NB4 (cell line): ENCODE data around the gene GTF2A1L.

Experiments
- DNase-seq: peaks from one replicate; pipeline ENCODE4 v3.0.0; 2010; ENCODE audit warnings: low read depth
- H3K4me3 ChIP-seq: one replicate; pipeline ENCODE4 v1.5.1; 2011; ENCODE audit warnings: mild to moderate bottlenecking, low read depth, low read length, moderate library complexity
- MYC ChIP-seq: IDR thresholded peaks from 2 replicates; pipeline ENCODE4 v1.6.1; 2011; ENCODE audit warnings: low read depth, low read length
- POLR2A ChIP-seq: IDR thresholded peaks from 2 replicates; pipeline ENCODE4 v1.6.1; 2011; ENCODE audit warnings: mild to moderate bottlenecking; ENCODE audit not compliant: insufficient read length; ENCODE audit errors: extremely low read depth
- TF ChIP-seq, protein P1 (sequence below): IDR thresholded peaks from 2 replicates; pipeline ENCODE4 v1.6.1; 2011; ENCODE audit warnings: low read depth, low read length
- TF ChIP-seq, protein P2 (sequence below): IDR thresholded peaks from one replicate; pipeline ENCODE4 v1.5.1; 2012; ENCODE audit warnings: low read depth, low read length

The GTF2A1L gene

DNA sequence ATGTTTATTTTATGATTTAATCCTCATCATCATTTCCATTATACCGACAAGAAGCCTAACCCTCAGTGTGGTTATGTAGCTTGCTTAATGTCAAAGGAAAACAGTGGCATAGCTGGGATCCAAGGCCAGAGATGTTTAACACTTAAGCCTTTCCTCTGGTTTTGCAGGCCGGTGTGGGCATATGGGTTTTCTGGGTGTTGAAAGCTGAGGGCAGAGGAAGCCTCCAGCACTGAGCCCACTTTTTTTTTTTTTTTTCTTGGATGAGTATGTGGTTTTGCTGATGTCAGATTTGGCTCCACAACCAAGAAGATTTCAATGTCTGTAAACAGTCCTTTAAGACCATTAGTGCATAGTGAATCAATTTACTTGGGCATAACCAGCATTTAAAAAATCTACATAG, 96.6 kb downstream of the GTF2A1L start:
- no peak for TF ChIP-seq POLR2A
- TF ChIP-seq, protein P1, sequence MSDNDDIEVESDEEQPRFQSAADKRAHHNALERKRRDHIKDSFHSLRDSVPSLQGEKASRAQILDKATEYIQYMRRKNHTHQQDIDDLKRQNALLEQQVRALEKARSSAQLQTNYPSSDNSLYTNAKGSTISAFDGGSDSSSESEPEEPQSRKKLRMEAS, result no peak
- TF ChIP-seq, protein P2, sequence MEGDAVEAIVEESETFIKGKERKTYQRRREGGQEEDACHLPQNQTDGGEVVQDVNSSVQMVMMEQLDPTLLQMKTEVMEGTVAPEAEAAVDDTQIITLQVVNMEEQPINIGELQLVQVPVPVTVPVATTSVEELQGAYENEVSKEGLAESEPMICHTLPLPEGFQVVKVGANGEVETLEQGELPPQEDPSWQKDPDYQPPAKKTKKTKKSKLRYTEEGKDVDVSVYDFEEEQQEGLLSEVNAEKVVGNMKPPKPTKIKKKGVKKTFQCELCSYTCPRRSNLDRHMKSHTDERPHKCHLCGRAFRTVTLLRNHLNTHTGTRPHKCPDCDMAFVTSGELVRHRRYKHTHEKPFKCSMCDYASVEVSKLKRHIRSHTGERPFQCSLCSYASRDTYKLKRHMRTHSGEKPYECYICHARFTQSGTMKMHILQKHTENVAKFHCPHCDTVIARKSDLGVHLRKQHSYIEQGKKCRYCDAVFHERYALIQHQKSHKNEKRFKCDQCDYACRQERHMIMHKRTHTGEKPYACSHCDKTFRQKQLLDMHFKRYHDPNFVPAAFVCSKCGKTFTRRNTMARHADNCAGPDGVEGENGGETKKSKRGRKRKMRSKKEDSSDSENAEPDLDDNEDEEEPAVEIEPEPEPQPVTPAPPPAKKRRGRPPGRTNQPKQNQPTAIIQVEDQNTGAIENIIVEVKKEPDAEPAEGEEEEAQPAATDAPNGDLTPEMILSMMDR, result no peak
- no peak for TF ChIP-seq MYC
- no peak for DNase-seq
- no peak overlapping the region for H3K4me3 ChIP-seq

DNA sequence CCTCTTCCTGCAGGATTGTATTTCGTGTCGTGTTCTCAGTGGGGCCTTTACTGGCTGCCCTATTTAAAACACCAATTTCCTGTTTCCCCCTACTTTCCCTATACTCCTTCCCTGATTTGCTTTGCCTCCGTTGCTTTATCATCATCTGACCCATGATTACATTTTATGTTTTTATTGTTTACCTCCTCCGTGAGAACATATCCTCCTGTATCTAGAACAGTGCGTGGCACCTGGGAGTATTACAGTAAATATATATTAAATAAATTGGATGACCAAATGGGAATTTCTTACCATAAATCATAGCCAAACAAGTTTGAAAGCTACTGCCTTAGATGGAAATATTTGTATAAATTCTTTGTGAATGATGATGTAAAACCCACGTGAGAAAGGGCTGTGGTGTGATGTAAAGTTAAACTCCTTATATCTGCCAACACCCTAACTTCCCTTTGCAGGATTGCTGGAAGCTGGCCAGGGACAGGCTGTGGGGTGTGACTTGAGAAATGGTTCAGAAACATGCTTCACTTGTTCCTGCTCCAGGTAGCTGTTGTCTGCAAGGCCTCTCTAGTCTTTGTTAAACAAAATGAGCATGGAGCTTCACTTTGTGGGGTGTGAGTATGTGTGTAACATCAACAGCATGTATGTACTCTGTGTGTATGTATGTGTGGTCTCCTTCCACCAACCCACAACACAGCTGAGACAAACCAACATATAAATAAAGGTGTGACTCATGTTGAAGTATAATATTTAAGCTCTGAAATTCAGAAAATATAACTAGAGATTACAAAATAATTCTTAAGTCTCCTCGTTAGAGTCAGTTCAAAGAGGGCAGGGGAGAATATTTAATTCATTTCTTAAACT, 97.6 kb downstream of the GTF2A1L start:
- DNase-seq, result no peak
- TF ChIP-seq, protein P1, result no peak
- TF ChIP-seq, protein P2, result no peak
- no peak for TF ChIP-seq MYC
- H3K4me3 ChIP-seq, result no peak overlapping the region

DNA sequence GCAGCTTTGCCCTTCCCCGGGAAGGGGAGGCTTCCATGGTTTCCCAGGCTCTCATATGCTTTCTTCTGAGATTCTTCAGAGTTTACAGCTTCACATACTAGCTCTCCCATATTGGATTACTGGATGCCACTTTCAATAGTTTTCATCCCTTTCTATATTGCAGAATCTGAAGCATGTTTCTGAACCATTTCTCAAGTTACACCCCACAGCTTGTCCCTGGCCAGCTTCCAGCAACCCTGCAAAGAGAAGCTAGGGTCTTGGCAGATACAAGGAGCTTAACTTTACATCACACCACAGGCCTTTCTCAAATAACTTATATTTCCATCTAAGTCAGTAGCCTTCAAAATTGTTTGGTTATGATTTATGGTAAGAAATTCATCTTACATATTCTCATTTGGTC, 98.3 kb downstream of the GTF2A1L start:
- DNase-seq, result no peak
- TF ChIP-seq, protein P1, result no peak
- TF ChIP-seq, protein P2, result no peak
- TF ChIP-seq MYC (no peak), POLR2A (no peak)
- H3K4me3 ChIP-seq, result no peak overlapping the region

DNA sequence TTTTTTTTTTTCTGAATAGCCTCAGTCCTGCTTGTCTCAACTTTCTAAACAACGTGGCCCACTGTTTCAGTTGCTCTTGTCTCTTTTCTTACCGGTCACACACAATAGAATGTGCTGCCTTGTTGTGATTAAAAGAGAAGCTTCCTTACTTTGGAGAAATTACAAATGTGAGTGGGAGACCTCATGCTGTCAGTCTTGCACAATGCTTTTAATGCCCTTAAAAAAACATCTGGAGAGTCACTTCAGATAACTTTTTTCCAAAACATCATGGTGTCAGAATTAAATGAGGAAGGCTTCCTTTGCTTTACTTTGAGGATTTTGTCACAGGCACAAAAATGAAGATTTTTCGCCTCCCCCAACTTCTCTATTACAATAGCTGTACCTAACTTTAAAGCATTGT, 100.2 kb downstream of the GTF2A1L start:
- no peak for DNase-seq
- no peak overlapping the region for H3K4me3 ChIP-seq
- TF ChIP-seq, protein P1, result no peak
- TF ChIP-seq MYC (no peak), POLR2A (no peak)
- TF ChIP-seq, protein P2, result no peak

DNA sequence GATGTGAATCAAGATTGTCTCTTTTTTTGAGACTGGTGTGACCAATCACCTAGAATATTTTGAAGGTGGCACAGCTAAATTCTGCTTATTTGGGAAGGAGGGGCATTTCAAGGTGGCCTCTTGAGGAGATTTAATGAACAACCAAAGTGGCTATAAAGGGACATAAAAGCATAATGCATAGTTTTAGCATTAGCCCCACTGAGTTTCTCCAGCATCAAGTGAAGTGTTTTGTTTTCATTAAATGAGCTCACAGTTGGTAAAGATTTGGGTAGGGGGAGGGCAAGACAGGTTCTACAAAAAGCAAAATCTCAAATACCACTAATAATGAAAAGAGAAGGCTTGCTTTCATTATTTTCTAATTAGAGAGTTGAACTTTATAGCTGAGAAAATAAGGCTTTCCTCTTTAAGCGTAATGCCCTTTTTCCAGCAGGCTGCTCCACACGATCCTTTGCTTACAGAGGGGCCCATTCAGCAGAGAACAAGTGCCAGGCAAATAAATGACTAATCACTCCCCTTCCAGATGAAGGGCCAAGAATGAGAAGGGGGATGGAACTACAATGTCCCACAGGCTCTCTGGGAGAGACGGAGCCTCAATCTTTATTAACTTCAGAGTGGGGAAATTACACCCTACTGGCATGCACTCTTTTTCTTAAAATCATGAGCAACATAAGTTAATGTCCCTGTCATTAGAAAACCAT, 102.0 kb downstream of the GTF2A1L start:
- H3K4me3 ChIP-seq, result no peak overlapping the region
- TF ChIP-seq POLR2A (no peak), MYC (no peak)
- TF ChIP-seq, protein P1, result no peak
- TF ChIP-seq, protein P2, result no peak
- no peak for DNase-seq
